H7 (cell line): Measurements from ENCODE around the gene CT45A9. TPM values are rescaled to one million over a fixed set of nuclear protein-coding genes. Genes with fewer than 3 reads are reported as not detected.

Experiments used
- total RNA-seq: library from RNA; depleted of rRNA; stranded (reverse); fragments of >200 nt; shearing (Covaris generic); gene quantifications from 2 replicates; pipeline ENCODE4 v1.2.3, GENCODE V29; 2014; rRNA removed

CT45A9 gene
- total RNA-seq, 1 experiment from 2014 or later: not detected

Other genes with a start within 250 kb of the CT45A9 start
- not detected in 2 replicates for gene CT45A1, start 158.2 kb downstream of the CT45A9 start, total RNA-seq
- not detected in 2 replicates for gene CT45A3, start 103.6 kb downstream of the CT45A9 start, total RNA-seq
- gene CT45A5, start 86.3 kb downstream of the CT45A9 start, total RNA-seq: 0.18 TPM in 1 of 2 replicates, not detected in the other
- not detected in 2 replicates for gene CT45A6, start 69.0 kb downstream of the CT45A9 start, total RNA-seq
- not detected in 2 replicates for gene CT45A2, start 51.8 kb downstream of the CT45A9 start, total RNA-seq
- not detected in 2 replicates for gene CT45A7, start 34.5 kb downstream of the CT45A9 start, total RNA-seq
- gene CT45A8, start 17.3 kb downstream of the CT45A9 start, total RNA-seq: not detected in 2 replicates
- gene CT45A10, start 21.6 kb upstream of the CT45A9 start, total RNA-seq: 0.55 and 3.6 TPM in 2 replicates
- gene SAGE1, start 21.9 kb upstream of the CT45A9 start, total RNA-seq: 0.03 and 0.33 TPM in 2 replicates
- gene MMGT1, start 102.2 kb upstream of the CT45A9 start, total RNA-seq: 15.5 and 17.4 TPM in 2 replicates
- 11.4 and 13.4 TPM in 2 replicates for gene SLC9A6, start 113.6 kb upstream of the CT45A9 start, total RNA-seq